GM10847 (cell line): Measurements from ENCODE around the gene BTBD1.

Source experiments
- POLR2A ChIP-seq: IDR thresholded peaks from 2 replicates; pipeline ENCODE4 v1.6.1; 2011; ENCODE audit not compliant: insufficient read length; ENCODE audit errors: extremely low read depth

Gene BTBD1

DNA sequence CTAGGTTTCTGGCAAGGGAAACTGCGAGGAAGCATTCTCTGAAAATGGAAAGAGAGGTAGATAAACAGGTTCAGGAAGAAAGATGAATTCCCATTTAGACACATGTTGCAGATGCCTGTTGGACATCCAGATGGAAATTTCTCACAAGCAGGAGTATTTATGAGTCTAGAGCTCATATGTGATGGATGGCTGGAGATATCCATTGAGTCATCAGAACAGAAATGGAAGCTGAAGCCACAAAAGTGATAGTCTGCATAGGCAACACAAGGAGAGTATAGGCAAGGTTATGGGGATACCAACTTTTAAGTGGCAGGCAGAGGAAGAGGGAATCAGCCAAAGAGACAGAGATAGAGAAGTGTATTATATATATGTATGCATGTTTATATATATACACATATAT is 87.3 kb downstream of the BTBD1 start:
- no peak for TF ChIP-seq POLR2A

DNA sequence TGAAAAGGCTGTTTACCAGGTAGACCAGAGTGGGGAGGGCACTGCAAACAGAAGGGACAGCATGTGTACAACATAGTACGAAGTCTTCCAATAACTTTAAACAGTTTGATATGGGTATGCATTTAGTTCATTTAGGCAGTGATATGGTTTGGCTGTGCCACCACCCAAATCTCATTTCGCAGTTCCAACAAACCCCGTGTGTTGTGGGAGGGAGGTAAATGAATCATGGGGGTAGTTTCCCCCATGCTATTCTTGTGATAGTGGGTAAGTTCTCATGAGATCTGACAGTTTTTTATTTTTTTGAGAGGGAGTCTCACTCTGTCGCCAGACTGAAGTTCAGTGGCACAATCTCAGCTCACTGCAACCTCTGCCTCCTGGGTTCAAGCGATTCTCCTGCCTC is 88.6 kb downstream of the BTBD1 start:
- no peak for TF ChIP-seq POLR2A

GRCh38 chr15:82977076-82977475 is 90.0 kb downstream of the BTBD1 start:
- TF ChIP-seq POLR2A: no peak

GRCh38 chr15:82972990-82973389 is 94.1 kb downstream of the BTBD1 start:
- no peak for TF ChIP-seq POLR2A

DNA sequence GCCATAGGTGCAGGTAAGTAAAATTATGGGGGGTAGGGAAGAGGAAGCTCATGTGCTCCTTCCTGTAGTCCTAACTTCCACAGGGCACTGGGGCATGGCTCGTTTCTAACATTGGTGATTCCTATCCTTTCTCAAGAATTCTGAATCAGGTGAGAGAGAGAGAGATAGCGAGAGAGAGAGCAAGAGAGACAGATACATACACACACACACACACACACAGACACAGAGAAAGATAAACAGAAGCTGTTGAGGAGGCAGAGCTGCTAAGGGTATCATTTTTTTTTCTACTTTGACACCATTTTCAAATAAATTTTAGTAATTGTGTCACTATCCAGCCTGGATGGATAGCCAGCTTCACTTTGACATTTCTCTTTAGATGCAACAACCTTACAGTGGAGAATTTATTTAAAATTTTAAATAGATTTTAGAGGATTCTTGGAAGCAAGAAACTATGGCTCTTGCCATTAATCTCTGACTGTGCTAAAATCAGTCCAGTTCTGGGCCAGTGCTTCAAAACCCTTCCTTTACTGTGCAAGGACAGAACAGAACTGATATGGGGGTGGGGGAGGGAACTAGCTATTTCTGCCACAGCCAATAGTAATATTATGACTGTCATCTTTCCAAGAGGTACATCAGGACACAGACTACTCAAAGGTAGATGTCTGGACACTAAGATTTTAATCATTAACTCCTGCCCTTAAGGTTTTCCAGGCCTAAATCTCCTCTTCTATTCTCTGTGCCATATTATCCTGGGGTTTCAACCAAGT is 95.7 kb downstream of the BTBD1 start:
- TF ChIP-seq POLR2A: no peak

DNA sequence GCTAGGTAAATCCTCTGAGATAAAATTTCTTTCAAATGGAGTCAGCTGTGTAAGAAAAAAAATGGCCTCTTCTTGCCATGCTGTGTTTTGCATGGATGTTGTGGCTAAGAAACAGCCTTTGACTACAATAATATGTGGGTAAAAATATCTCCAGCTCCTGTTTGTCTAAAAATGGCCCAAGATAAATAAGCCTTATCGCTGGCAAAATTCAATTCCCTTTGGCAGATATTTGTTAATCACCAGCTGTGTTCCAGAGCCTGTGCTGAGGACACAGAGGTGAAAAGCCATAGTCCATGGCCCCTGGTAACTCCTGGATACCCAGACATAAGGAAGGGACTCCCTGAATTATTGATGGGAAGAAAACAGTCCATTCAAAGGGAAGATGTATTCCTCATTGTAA is 96.4 kb downstream of the BTBD1 start:
- TF ChIP-seq POLR2A: no peak

DNA sequence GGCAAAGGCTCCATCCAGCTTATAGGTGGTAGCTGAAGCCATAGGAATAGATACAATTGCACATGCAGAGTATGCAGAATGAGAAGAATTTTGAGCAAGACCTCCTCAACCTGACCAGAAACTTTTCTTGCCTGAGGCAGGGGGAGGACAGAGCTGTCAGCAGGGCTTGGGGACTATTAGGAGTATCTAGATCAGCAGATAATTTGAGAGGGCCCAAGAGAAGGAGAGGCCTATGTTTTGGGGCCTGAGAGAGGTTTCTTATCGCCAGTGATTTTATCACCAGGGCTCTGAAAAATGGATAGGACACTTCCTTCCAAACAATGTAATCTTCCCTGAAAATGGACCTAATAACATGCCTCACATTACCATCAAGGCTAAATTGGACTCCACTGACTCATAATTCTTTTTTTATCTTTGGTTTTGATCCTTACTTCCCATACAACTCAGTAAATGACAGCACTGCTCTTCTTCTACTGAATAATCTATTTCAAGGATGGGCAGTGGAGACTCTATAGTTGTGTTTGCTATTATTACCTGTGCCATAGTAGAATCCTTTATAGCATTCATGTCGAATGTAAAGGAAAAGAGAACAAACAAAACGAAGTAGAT is 96.9 kb downstream of the BTBD1 start:
- no peak for TF ChIP-seq POLR2A

- TF ChIP-seq POLR2A: no peak
These were observed 97.7 kb downstream of the BTBD1 start for GRCh38 chr15:82969353-82969752.

DNA sequence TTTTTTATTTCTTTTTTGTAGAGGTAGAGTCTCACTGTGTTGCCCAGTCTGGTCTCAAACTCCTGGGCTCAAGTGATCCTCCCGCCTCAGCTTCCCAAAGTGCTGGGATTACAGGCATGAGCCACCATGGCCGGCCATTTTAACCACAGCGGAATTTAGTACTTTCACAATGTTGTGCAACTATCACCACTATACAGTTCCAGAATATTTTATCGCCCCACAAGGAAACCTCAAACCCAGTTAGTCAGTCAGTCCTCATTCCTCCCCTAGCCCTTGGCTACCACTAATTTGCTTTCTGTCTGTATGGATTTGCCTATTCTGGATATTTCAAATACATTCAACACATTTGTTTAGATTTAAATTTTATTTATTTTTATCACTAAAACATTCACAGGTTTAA is 99.0 kb downstream of the BTBD1 start:
- TF ChIP-seq POLR2A: no peak

DNA sequence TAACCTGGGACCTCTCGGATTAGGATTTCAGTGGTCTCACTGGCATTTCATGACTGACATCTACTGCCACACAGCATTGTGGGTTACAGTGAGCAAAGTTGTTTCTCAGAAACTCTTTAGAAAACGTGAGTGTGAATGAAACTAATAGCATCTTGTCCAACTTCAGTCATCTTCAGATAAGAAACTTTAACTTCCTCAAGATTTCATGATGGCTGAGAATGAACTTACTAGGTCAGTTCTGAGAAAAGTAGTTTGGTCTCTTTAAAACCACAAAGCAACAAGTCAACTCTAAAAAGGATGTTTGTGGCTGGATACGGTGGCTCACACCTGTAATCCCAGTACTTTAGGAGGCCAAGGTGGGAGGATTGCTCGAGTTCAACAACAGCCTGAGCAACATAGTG is 100.4 kb downstream of the BTBD1 start:
- TF ChIP-seq POLR2A: no peak
